Endometrial microvascular endothelial cells (primary cell): ENCODE data around the gene PDE6A. TPM values are rescaled to one million over a fixed set of nuclear protein-coding genes. Genes with fewer than 3 reads are reported as not detected.

Experiments
- in situ Hi-C: cut with HindIII; loops from 2 replicates; pipeline ENCODE4 v1.10.0; 2017; ENCODE audit warnings: low sequenced_read_pairs, low pct_unique_long_range_greater_than_20kb; ENCODE audit errors: inconsistent ontology term
- total RNA-seq: library from RNA; depleted of rRNA; stranded (reverse); fragments of >200 nt; gene quantifications from one replicate; pipeline ENCODE4 v1.2.3, GENCODE V29; 2015; ENCODE audit errors: inconsistent ontology term

The PDE6A gene
- total RNA-seq, 1 donor from 2014 or later, result not detected

- in situ Hi-C loops, result no loop called here
These were observed 134.5 kb downstream of the PDE6A start for GRCh38 chr5:149809931-149810691.

GRCh38 chr5:149808264-149808982, 136.2 kb downstream of the PDE6A start:
- in situ Hi-C loops, result no loop called here

Other genes with a start within 250 kb of the PDE6A start
- 6.7 TPM for gene PPARGC1B, start 214.5 kb downstream of the PDE6A start, total RNA-seq
- gene SLC26A2, start 16.0 kb upstream of the PDE6A start, total RNA-seq, result 35.8 TPM
- 1.6 TPM for gene TIGD6, start 55.9 kb upstream of the PDE6A start, total RNA-seq
- 26.0 TPM for gene HMGXB3, start 55.9 kb upstream of the PDE6A start, total RNA-seq
- not detected for gene CSF1R, start 141.8 kb upstream of the PDE6A start, total RNA-seq
- 2.8 TPM for gene PDGFRB, start 211.1 kb upstream of the PDE6A start, total RNA-seq
- gene CDX1, start 222.0 kb upstream of the PDE6A start, total RNA-seq, result not detected
- gene SLC6A7, start 245.3 kb upstream of the PDE6A start, total RNA-seq, result not detected